Measurements from ENCODE around the gene SCT. TPM values are rescaled to one million over a fixed set of nuclear protein-coding genes. Genes with fewer than 3 reads are reported as not detected.

SCT gene
- total and polyA plus RNA-seq, 2 of the 4 experiments (the other 2 are of a cell fraction), result not detected

GRCh38 chr11:653837-654236 lies 26.9 kb upstream of the SCT start:
- H4K91ac ChIP-seq (ENCODE audit: insufficient read depth, low read depth, low read length), result no peak overlapping the region
- H4K8ac ChIP-seq (ENCODE audit: low read depth in 2 of 2, low read length in 2 of 2), result no peak overlapping the region
- H2BK20ac ChIP-seq (ENCODE audit: low read depth, low read length), result no peak overlapping the region
- no peak overlapping the region for H3K4me2 ChIP-seq (ENCODE audit: low read depth, low read length)
- no peak overlapping the region for H2BK5ac ChIP-seq (ENCODE audit: low read depth, low read length, poor library complexity, severe bottlenecking)
- no peak overlapping the region for H3K56ac ChIP-seq (ENCODE audit: extremely low read depth, insufficient read depth, low read length)
- no peak overlapping the region for H3K18ac ChIP-seq (ENCODE audit: low read depth, low read length)
- H2AFZ ChIP-seq (replicated peaks; ENCODE audit: low read length, poor library complexity), result no peak overlapping the region
- DNase-seq (no peak), ATAC-seq (ENCODE audit: low read depth) (no peak)
- H3K27ac ChIP-seq (ENCODE audit: insufficient read depth, low read length), result no peak overlapping the region
- H3K79me1 ChIP-seq (ENCODE audit: low read depth in 1 of 2, low read length in 2 of 2), result no peaks in the 10 kb centered on the region; a peak in 1 of 4 replicates
- peaks cover 20% of the 10 kb centered on the region for H3K36me3 ChIP-seq (ENCODE audit: control insufficient read depth, insufficient read depth, low read length)
- H3K4ac ChIP-seq (ENCODE audit: low read depth, low read length), result no peak overlapping the region
- no peaks in the 10 kb centered on the region for H3K9me3 ChIP-seq (ENCODE audit: control insufficient read depth, insufficient read depth, low read length)
- H3K4me3 ChIP-seq (ENCODE audit: insufficient read depth, low read depth, low read length), result no peak overlapping the region
- H4K20me1 ChIP-seq (ENCODE audit: insufficient read depth, low read length), result no peaks in the 10 kb centered on the region
- H3K4me1 ChIP-seq (ENCODE audit: control insufficient read depth, insufficient read depth, low read length), result peaks cover 3% of the 10 kb centered on the region
- H4K5ac ChIP-seq (ENCODE audit: low read depth, low read length), result no peak overlapping the region
- no peak overlapping the region for H3K14ac ChIP-seq (replicated peaks; ENCODE audit: low read depth, low read length)
- CTCF ChIA-PET, result no interaction called here
- no peak overlapping the region for H3K9ac ChIP-seq (ENCODE audit: low read depth, low read length)
- H3K23ac ChIP-seq (ENCODE audit: low read depth, low read length), result no peak overlapping the region
- no peak overlapping the region for H2BK15ac ChIP-seq (ENCODE audit: low read depth, low read length)
- BruUV-seq (replicated peaks), result no TSS peak
- POLR2A ChIA-PET (ENCODE audit: unreplicated experiment), result no interaction called here
- intact Hi-C loops (cut with micrococcal nuclease), result no loop called here
- 100% methylated on average over 3 of the region's 15 CpGs; no CpG with 5 or more reads in 1 of the 2 experiments for WGBS, 2 experiments (ENCODE audit: extremely low coverage in 2 of 2, insufficient read length in 1 of 2)
- TF ChIP-seq FOS (IDR thresholded peaks at IDR 0.05; ENCODE audit: low read depth, low read length) (no peak), MAZ (IDR thresholded peaks at IDR 0.05; ENCODE audit: borderline replicate concordance, low read depth, low read length) (no peak), MXI1 (IDR thresholded peaks at IDR 0.05; ENCODE audit: borderline replicate concordance, low read depth, low read length) (no peak), NFE2L2 (IDR thresholded peaks at IDR 0.05; ENCODE audit: low read depth, low read length) (no peak), MAFK (IDR thresholded peaks at IDR 0.05; ENCODE audit: low read depth, low read length) (no peak), SMC3 (IDR thresholded peaks at IDR 0.05; ENCODE audit: low read depth, low read length) (no peak), CHD1 (IDR thresholded peaks at IDR 0.05; ENCODE audit: low read depth, low read length) (no peak), CTCF (conservative IDR thresholded peaks at IDR 0.05; ENCODE audit: low read depth, low read length) (no peak), RAD21 (IDR thresholded peaks at IDR 0.05; ENCODE audit: low read length) (no peak), ELK1 (IDR thresholded peaks at IDR 0.05; ENCODE audit: borderline replicate concordance, low read depth, low read length) (no peak), USF2 (IDR thresholded peaks at IDR 0.05; ENCODE audit: low read depth, low read length) (no peak), CEBPB (IDR thresholded peaks at IDR 0.05; ENCODE audit: low read depth, low read length) (no peak), BHLHE40 (IDR thresholded peaks at IDR 0.05; ENCODE audit: low read depth, low read length) (no peak), POLR2A (IDR thresholded peaks at IDR 0.05; ENCODE audit: low read depth, low read length) (no peak), RFX5 (IDR thresholded peaks at IDR 0.05; ENCODE audit: low read depth, low read length) (no peak), RCOR1 (IDR thresholded peaks at IDR 0.05; ENCODE audit: insufficient replicate concordance, low read length) (no peak)
- no peak overlapping the region for H2AK5ac ChIP-seq (ENCODE audit: low read depth, low read length)
- H3K9me1 ChIP-seq (ENCODE audit: insufficient read depth, low read length), result no peaks in the 10 kb centered on the region
- H2BK120ac ChIP-seq (ENCODE audit: low read depth, low read length), result no peak overlapping the region
- H3K27me3 ChIP-seq (ENCODE audit: control insufficient read depth, insufficient read depth, low read length), result no peaks in the 10 kb centered on the region
- in situ Hi-C loops (cut with MboI; ENCODE audit: low sequenced_read_pairs), result no loop called here
- dilution Hi-C loops (cut with HindIII; ENCODE audit: low sequenced_read_pairs, unreplicated experiment), result no loop called here
- H2AK9ac ChIP-seq (replicated peaks; ENCODE audit: low read depth, low read length, poor library complexity), result no peak overlapping the region

All from IMR-90 (cell line).